Upper lobe of left lung (tissue), 6 donors: ENCODE measurements around the gene ADH1C. TPM values are rescaled to one million over a fixed set of nuclear protein-coding genes. Genes with fewer than 3 reads are reported as not detected.

Source experiments
- ATAC-seq, 2 donors: fragments of 200-7000 bp; cut with Tn5 transposase; one replicate each; pipeline ENCODE4 v1.9.1; 2022; ENCODE audit warnings: mild to moderate bottlenecking in 2 of 2, moderate library complexity in 2 of 2; ENCODE audit not compliant: low FRiP score in 2 of 2
- DNase-seq, 2 donors: peaks; one replicate each; pipeline ENCODE4 v3.0.0-alpha.2; 2019 to 2020
- H3K27ac ChIP-seq, 4 donors: fragments of 200-600 bp; sonication (generic); one replicate each; pipeline ENCODE4 v1.5.1; 2016 to 2019
- H3K27me3 ChIP-seq, 4 donors: fragments of 200-600 bp; sonication (generic); one replicate each; pipeline ENCODE4 v1.5.1; 2017 to 2019
- H3K36me3 ChIP-seq, 4 donors: fragments of 200-600 bp; sonication (generic); one replicate each; pipeline ENCODE4 v1.5.1; 2016 to 2019
- H3K4me1 ChIP-seq, 4 donors: fragments of 200-600 bp; sonication (generic); one replicate each; pipeline ENCODE4 v1.5.1; 2018 to 2019
- H3K4me3 ChIP-seq, 4 donors: fragments of 200-600 bp; sonication (generic); one replicate each; pipeline ENCODE4 v1.5.1; 2017 to 2019; ENCODE audit warnings: mild to moderate bottlenecking in 2 of 4, moderate library complexity in 1 of 4
- H3K9me3 ChIP-seq, 4 donors: fragments of 200-600 bp; sonication (generic); one replicate each; pipeline ENCODE4 v1.5.1; 2018 to 2019
- EP300 ChIP-seq, 4 donors: sonication (generic); formaldehyde crosslinking; IDR thresholded peaks; one replicate each; pipeline ENCODE4 v1.5.1; 2017; ENCODE audit warnings: antibody characterized with exemption in 4 of 4, control low read depth in 2 of 4
- POLR2A ChIP-seq, 4 donors: fragments of 450-650 bp; IDR thresholded peaks; one replicate each; pipeline ENCODE4 v1.5.1; 2016 to 2017; ENCODE audit warnings: antibody characterized with exemption in 4 of 4, mild to moderate bottlenecking in 2 of 4
- POLR2AphosphoS5 ChIP-seq, 2 donors: sonication (generic); formaldehyde crosslinking; IDR thresholded peaks; one replicate each; pipeline ENCODE4 v1.5.1; 2017; ENCODE audit warnings: antibody characterized with exemption in 2 of 2
- WGBS, 2 donors: methylation state at CpG; one replicate each; pipeline ENCODE4 v1.1.5; 2017 to 2018; 5-methylcytosine and 5-hydroxymethylcytosine counted together
- total RNA-seq, 6 donors: library from RNA; depleted of rRNA in 4 of 6; stranded (reverse); fragments of >200 nt in 4 of 6; gene quantifications; one replicate each; pipeline versions ENCODE4 v1.1.0 to v1.2.1, GENCODE V29; 2016 to 2021
- TF ChIP-seq, protein P1 (sequence below), 6 experiments: fragments of 450-650 bp in 4 of 6; fragments of 200-600 bp in 2 of 6; sonication (generic) in 2 of 6; IDR thresholded peaks; one replicate each; pipeline ENCODE4 v1.5.1; 2016 to 2019; ENCODE audit warnings: antibody characterized with exemption in 6 of 6
- donor health status: DM: no; HTN: no; CAD: no; lungs with moderate emphysema.
- donor health status: DM: no; HTN: yes; CAD: no; lungs with severe emphysema.

Gene ADH1C
- total RNA-seq = 10 to 100 TPM in 2 of 6 donors, 1 to 10 TPM in 4; 2.0 to 57.7 (median 7.6) TPM

DNA sequence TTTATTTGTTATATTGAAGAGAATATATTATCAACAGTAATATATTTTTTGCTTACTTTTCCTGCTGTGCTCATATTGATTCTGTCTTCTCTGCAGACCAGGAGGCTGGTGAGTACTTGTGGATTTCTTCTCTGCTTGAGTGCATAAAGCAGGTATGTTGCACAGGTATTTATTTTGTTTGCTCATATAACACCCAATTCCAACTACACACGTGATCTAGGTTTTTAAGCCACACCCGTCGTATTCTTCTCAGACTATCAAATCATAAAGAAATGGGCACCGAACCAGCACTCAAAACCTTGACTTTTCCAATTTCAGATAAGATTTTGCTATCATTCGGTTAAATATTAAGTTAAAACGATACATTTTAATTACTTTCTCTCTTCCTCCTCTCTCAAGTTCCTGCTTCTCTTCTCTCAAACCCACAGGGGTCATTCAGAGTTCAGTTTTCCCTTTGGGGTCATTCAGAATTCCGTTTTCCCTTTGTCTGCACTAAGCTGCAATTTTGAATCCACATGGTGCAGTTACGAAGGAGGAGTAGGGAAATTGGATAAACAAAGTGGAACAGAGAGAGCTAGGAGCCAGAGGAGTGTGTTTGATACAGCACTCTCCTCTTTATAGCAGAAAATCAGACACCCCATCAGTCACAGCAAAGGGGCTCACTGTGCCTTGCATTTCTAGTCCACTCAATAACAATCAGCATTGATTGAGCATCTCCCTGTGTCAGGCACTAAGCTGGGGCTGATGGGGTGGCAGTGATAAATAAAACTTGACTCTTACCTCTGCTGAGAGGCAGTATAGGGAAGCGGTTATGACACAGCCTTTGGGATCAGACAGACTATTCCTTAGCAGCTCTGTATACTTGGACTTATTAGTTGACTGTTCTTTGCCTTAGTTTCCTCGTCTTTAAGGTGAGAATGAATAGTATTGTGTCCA lies at the start of gene ADH1C:
ADH1C (minus strand) TSS at position 145 of the 936 bp plus-strand sequence; CDS start at position 74, 71 bp downstream.
- Histone ChIP-seq H3K4me1 (peaks cover 0 to 7% (median 3%) of the 10 kb centered on the region in 4 donors), H3K27ac (peak within 1 kb of the TSS in 1 of 4 donors; percentile 8), H3K27me3 (no peaks in the 10 kb centered on the region), H3K36me3 (no peaks in the 10 kb centered on the region), H3K9me3 (peaks cover 0 to 5% (median 0%) of the 10 kb centered on the region in 4 donors), H3K4me3 (peak within 1 kb of the TSS in 1 of 4 donors; percentile 27)
- TF ChIP-seq EP300 (IDR thresholded peaks at IDR 0.05) (no peak), POLR2A (IDR thresholded peaks at IDR 0.05) (no peak), POLR2AphosphoS5 (IDR thresholded peaks at IDR 0.05) (no peak)
- TF ChIP-seq, protein P1, sequence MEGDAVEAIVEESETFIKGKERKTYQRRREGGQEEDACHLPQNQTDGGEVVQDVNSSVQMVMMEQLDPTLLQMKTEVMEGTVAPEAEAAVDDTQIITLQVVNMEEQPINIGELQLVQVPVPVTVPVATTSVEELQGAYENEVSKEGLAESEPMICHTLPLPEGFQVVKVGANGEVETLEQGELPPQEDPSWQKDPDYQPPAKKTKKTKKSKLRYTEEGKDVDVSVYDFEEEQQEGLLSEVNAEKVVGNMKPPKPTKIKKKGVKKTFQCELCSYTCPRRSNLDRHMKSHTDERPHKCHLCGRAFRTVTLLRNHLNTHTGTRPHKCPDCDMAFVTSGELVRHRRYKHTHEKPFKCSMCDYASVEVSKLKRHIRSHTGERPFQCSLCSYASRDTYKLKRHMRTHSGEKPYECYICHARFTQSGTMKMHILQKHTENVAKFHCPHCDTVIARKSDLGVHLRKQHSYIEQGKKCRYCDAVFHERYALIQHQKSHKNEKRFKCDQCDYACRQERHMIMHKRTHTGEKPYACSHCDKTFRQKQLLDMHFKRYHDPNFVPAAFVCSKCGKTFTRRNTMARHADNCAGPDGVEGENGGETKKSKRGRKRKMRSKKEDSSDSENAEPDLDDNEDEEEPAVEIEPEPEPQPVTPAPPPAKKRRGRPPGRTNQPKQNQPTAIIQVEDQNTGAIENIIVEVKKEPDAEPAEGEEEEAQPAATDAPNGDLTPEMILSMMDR (IDR thresholded peaks at IDR 0.05) = no peak
- WGBS, 2 donors = 34 to 38% methylated on average over 10 of the region's 10 CpGs
- ATAC-seq (peak in 1 of 2 donors; percentile 59), DNase-seq (no peak)

- ATAC-seq = no peak
- TF ChIP-seq EP300 (IDR thresholded peaks at IDR 0.05) (no peak), POLR2A (IDR thresholded peaks at IDR 0.05) (no peak), POLR2AphosphoS5 (IDR thresholded peaks at IDR 0.05) (no peak)
- TF ChIP-seq, protein P1 (IDR thresholded peaks at IDR 0.05) = no peak
- Histone ChIP-seq H3K9me3 (no peaks in the 10 kb centered on the region), H3K27me3 (no peaks in the 10 kb centered on the region), H3K27ac (no peak overlapping the region), H3K36me3 (no peaks in the 10 kb centered on the region), H3K4me3 (no peak overlapping the region), H3K4me1 (peaks cover 5 to 21% (median 15%) of the 10 kb centered on the region in 4 donors)
- DNase-seq = no peak
Observed at GRCh38 chr4:99400831-99401230, 48.3 kb upstream of the ADH1C start.

DNA sequence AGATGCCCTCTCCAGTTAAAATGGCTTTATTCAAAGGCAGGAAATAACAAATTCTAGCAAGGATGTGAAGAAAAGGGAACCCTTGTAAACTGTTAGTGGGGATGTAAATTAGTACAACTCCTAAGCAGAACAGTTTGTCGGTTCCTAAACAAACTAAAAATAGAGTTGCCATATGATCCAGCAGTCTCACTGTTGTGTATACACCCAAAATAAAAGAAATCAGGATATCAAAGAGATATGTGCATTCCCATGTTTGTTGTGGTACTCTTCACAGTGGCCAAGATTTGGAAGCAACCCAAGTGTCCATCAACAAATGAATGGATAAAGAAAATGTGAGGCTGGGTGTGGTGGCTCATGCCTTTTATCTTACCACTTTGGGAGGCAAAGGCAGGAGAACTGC lies 46.5 kb upstream of the ADH1C start:
- TF ChIP-seq POLR2AphosphoS5 (IDR thresholded peaks at IDR 0.05) = no peak
- TF ChIP-seq, protein P1 (IDR thresholded peaks at IDR 0.05) = no peak
- TF ChIP-seq POLR2A (IDR thresholded peaks at IDR 0.05) = no peak
- no peak for TF ChIP-seq EP300 (IDR thresholded peaks at IDR 0.05)
- DNase-seq (no peak), ATAC-seq (no peak)
- WGBS, 2 donors = 33 to 40% methylated on average over 1 of the region's 1 CpG
- Histone ChIP-seq H3K4me3 (no peak overlapping the region), H3K36me3 (no peaks in the 10 kb centered on the region), H3K27me3 (no peaks in the 10 kb centered on the region), H3K9me3 (no peaks in the 10 kb centered on the region), H3K27ac (no peak overlapping the region), H3K4me1 (peaks cover 2 to 13% (median 10%) of the 10 kb centered on the region in 4 donors)

GRCh38 chr4:99395595-99396364 lies 43.2 kb upstream of the ADH1C start:
- Histone ChIP-seq H3K4me3 (no peak overlapping the region), H3K4me1 (peaks cover 0 to 10% (median 1%) of the 10 kb centered on the region in 4 donors), H3K27ac (peak overlapping the region in 2 of 4 donors; percentile 27 to 54), H3K9me3 (peaks cover 0 to 6% (median 3%) of the 10 kb centered on the region in 4 donors), H3K36me3 (no peaks in the 10 kb centered on the region), H3K27me3 (no peaks in the 10 kb centered on the region)
- TF ChIP-seq EP300 (IDR thresholded peaks at IDR 0.05) = no peak
- TF ChIP-seq, protein P1 (IDR thresholded peaks at IDR 0.05) = no peak
- TF ChIP-seq POLR2AphosphoS5 (IDR thresholded peaks at IDR 0.05) = no peak
- no peak for TF ChIP-seq POLR2A (IDR thresholded peaks at IDR 0.05)
- ATAC-seq (no peak), DNase-seq (no peak)
- WGBS, 2 donors = 62 to 68% methylated on average over 3 of the region's 3 CpGs
